ENCODE measurements around the gene PRDM4. TPM values are rescaled to one million over a fixed set of nuclear protein-coding genes. Genes with fewer than 3 reads are reported as not detected.
"Not testable (repeated sequence)": the region's sequence is repeated elsewhere in the genome, so short reads cannot be mapped to it uniquely, and the experiment has no call there.

PRDM4 gene
- polyA plus RNA-seq, 2 donors: 11.4 to 13.8 TPM

- H3K36me3 ChIP-seq (ENCODE audit: control insufficient read depth in 2 of 2, insufficient read depth in 2 of 2, low read length in 1 of 2): peaks cover 0 to 2% of the 10 kb centered on the region in 2 donors
Measured at GRCh38 chr12:107718606-107719005, 42.3 kb downstream of the PRDM4 start.

GRCh38 chr12:107715780-107716179, 45.2 kb downstream of the PRDM4 start:
- Histone ChIP-seq H3K27me3 (ENCODE audit: control insufficient read depth in 1 of 2, insufficient read depth in 2 of 2, low read length in 2 of 2) (no peaks in the 10 kb centered on the region), H3K4me3 (ENCODE audit: low read depth in 1 of 2, low read length in 2 of 2) (no peak overlapping the region), H3K9me3 (ENCODE audit: control insufficient read depth in 2 of 2, insufficient read depth in 1 of 2, low read depth in 1 of 2, low read length in 1 of 2) (no peaks in the 10 kb centered on the region), H3K36me3 (ENCODE audit: control insufficient read depth in 2 of 2, insufficient read depth in 2 of 2, low read length in 1 of 2) (peaks cover 3 to 8% of the 10 kb centered on the region in 2 donors), H3K4me1 (ENCODE audit: control insufficient read depth in 2 of 2, insufficient read depth in 2 of 2, low read length in 1 of 2) (no peaks in the 10 kb centered on the region), H3K27ac (ENCODE audit: low read depth in 2 of 2, low read length in 1 of 2) (no peak overlapping the region)

More at GRCh38 chr12:107718606-107719005, 42.3 kb downstream of the PRDM4 start:
- Histone ChIP-seq H3K9me3 (ENCODE audit: control insufficient read depth in 2 of 2, insufficient read depth in 1 of 2, low read depth in 1 of 2, low read length in 1 of 2) (no peaks in the 10 kb centered on the region), H3K27ac (ENCODE audit: low read depth in 2 of 2, low read length in 1 of 2) (no peak overlapping the region), H3K4me3 (ENCODE audit: low read depth in 1 of 2, low read length in 2 of 2) (no peak overlapping the region), H3K27me3 (ENCODE audit: control insufficient read depth in 1 of 2, insufficient read depth in 2 of 2, low read length in 2 of 2) (no peaks in the 10 kb centered on the region), H3K4me1 (ENCODE audit: control insufficient read depth in 2 of 2, insufficient read depth in 2 of 2, low read length in 1 of 2) (no peaks in the 10 kb centered on the region)
- 97% methylated on average over 1 of the region's 1 CpG for WGBS, 2 donors

GRCh38 chr12:107705522-107705921, 55.4 kb downstream of the PRDM4 start:
- WGBS, 2 donors: 95 to 98% methylated on average over 4 to 5 of the region's 5 CpGs
- not testable (repeated sequence) for H3K9me3 ChIP-seq (ENCODE audit: control insufficient read depth in 2 of 2, insufficient read depth in 1 of 2, low read depth in 1 of 2, low read length in 1 of 2); H3K27me3 ChIP-seq (ENCODE audit: control insufficient read depth in 1 of 2, insufficient read depth in 2 of 2, low read length in 2 of 2); H3K27ac ChIP-seq (ENCODE audit: low read depth in 2 of 2, low read length in 1 of 2); H3K4me1 ChIP-seq (ENCODE audit: control insufficient read depth in 2 of 2, insufficient read depth in 2 of 2, low read length in 1 of 2); H3K4me3 ChIP-seq (ENCODE audit: low read depth in 1 of 2, low read length in 2 of 2)
- H3K36me3 ChIP-seq (ENCODE audit: control insufficient read depth in 2 of 2, insufficient read depth in 2 of 2, low read length in 1 of 2): peaks cover 12 to 13% of the 10 kb centered on the region in 2 donors

- Histone ChIP-seq H3K27ac (ENCODE audit: low read depth in 2 of 2, low read length in 1 of 2) (no peak overlapping the region), H3K4me1 (ENCODE audit: control insufficient read depth in 2 of 2, insufficient read depth in 2 of 2, low read length in 1 of 2) (no peaks in the 10 kb centered on the region), H3K27me3 (ENCODE audit: control insufficient read depth in 1 of 2, insufficient read depth in 2 of 2, low read length in 2 of 2) (no peaks in the 10 kb centered on the region), H3K4me3 (ENCODE audit: low read depth in 1 of 2, low read length in 2 of 2) (no peak overlapping the region), H3K36me3 (ENCODE audit: control insufficient read depth in 2 of 2, insufficient read depth in 2 of 2, low read length in 1 of 2) (peaks cover 16 to 17% of the 10 kb centered on the region in 2 donors), H3K9me3 (ENCODE audit: control insufficient read depth in 2 of 2, insufficient read depth in 1 of 2, low read depth in 1 of 2, low read length in 1 of 2) (no peaks in the 10 kb centered on the region)
- 88 to 90% methylated on average over 5 of the region's 5 CpGs for WGBS, 2 donors
Measured at GRCh38 chr12:107704041-107704440, 56.9 kb downstream of the PRDM4 start.

GRCh38 chr12:107702106-107702505, 58.8 kb downstream of the PRDM4 start:
- H3K27ac ChIP-seq (ENCODE audit: low read depth in 2 of 2, low read length in 1 of 2): no peak overlapping the region
- no peak overlapping the region for H3K4me3 ChIP-seq (ENCODE audit: low read depth in 1 of 2, low read length in 2 of 2)
- no peaks in the 10 kb centered on the region for H3K9me3 ChIP-seq (ENCODE audit: control insufficient read depth in 2 of 2, insufficient read depth in 1 of 2, low read depth in 1 of 2, low read length in 1 of 2)
- H3K27me3 ChIP-seq (ENCODE audit: control insufficient read depth in 1 of 2, insufficient read depth in 2 of 2, low read length in 2 of 2): no peaks in the 10 kb centered on the region
- H3K36me3 ChIP-seq (ENCODE audit: control insufficient read depth in 2 of 2, insufficient read depth in 2 of 2, low read length in 1 of 2): peaks cover 20 to 23% of the 10 kb centered on the region in 2 donors
- 92 to 97% methylated on average over 4 of the region's 4 CpGs for WGBS, 2 donors
- H3K4me1 ChIP-seq (ENCODE audit: control insufficient read depth in 2 of 2, insufficient read depth in 2 of 2, low read length in 1 of 2): no peaks in the 10 kb centered on the region

GRCh38 chr12:107695772-107696171, 65.2 kb downstream of the PRDM4 start:
- 84 to 95% methylated on average over 2 of the region's 2 CpGs for WGBS, 2 donors
- H3K27ac ChIP-seq (ENCODE audit: low read depth in 2 of 2, low read length in 1 of 2); H3K9me3 ChIP-seq (ENCODE audit: control insufficient read depth in 2 of 2, insufficient read depth in 1 of 2, low read depth in 1 of 2, low read length in 1 of 2); H3K27me3 ChIP-seq (ENCODE audit: control insufficient read depth in 1 of 2, insufficient read depth in 2 of 2, low read length in 2 of 2); H3K4me1 ChIP-seq (ENCODE audit: control insufficient read depth in 2 of 2, insufficient read depth in 2 of 2, low read length in 1 of 2); H3K4me3 ChIP-seq (ENCODE audit: low read depth in 1 of 2, low read length in 2 of 2): not testable (repeated sequence)
- H3K36me3 ChIP-seq (ENCODE audit: control insufficient read depth in 2 of 2, insufficient read depth in 2 of 2, low read length in 1 of 2): peaks cover 18 to 23% of the 10 kb centered on the region in 2 donors

GRCh38 chr12:107685360-107686248, 75.3 kb downstream of the PRDM4 start, which contains the start of gene PWP1:
Gene PWP1, plus strand, starts transcription at chr12:107685799. Its CDS starts 101 bp downstream, at chr12:107685900.
- peak within 1 kb of the TSS; percentile 81 to 90 for H3K27ac ChIP-seq (ENCODE audit: low read depth in 2 of 2, low read length in 1 of 2)
- H3K9me3 ChIP-seq (ENCODE audit: control insufficient read depth in 2 of 2, insufficient read depth in 1 of 2, low read depth in 1 of 2, low read length in 1 of 2): peaks cover 0 to 3% of the 10 kb centered on the region in 2 donors
- peaks cover 0 to 6% of the 10 kb centered on the region in 2 donors for H3K36me3 ChIP-seq (ENCODE audit: control insufficient read depth in 2 of 2, insufficient read depth in 2 of 2, low read length in 1 of 2)
- peak within 1 kb of the TSS; percentile 95 to 100 for H3K4me3 ChIP-seq (ENCODE audit: low read depth in 1 of 2, low read length in 2 of 2)
- WGBS, 2 donors: 0% methylated on average over 51 of the region's 51 CpGs
- no peaks in the 10 kb centered on the region for H3K27me3 ChIP-seq (ENCODE audit: control insufficient read depth in 1 of 2, insufficient read depth in 2 of 2, low read length in 2 of 2)
- no peaks in the 10 kb centered on the region for H3K4me1 ChIP-seq (ENCODE audit: control insufficient read depth in 2 of 2, insufficient read depth in 2 of 2, low read length in 1 of 2)

- H3K4me3 ChIP-seq (ENCODE audit: low read depth in 1 of 2, low read length in 2 of 2): peak overlapping the region in 1 of 2 donors; percentile 95
- H3K27me3 ChIP-seq (ENCODE audit: control insufficient read depth in 1 of 2, insufficient read depth in 2 of 2, low read length in 2 of 2): no peaks in the 10 kb centered on the region
- peaks cover 0 to 3% of the 10 kb centered on the region in 2 donors for H3K36me3 ChIP-seq (ENCODE audit: control insufficient read depth in 2 of 2, insufficient read depth in 2 of 2, low read length in 1 of 2)
- no peak overlapping the region for H3K27ac ChIP-seq (ENCODE audit: low read depth in 2 of 2, low read length in 1 of 2)
- WGBS, 2 donors: 9 to 10% methylated on average over 9 of the region's 9 CpGs
- no peaks in the 10 kb centered on the region for H3K4me1 ChIP-seq (ENCODE audit: control insufficient read depth in 2 of 2, insufficient read depth in 2 of 2, low read length in 1 of 2)
- peaks cover 0 to 3% of the 10 kb centered on the region in 2 donors for H3K9me3 ChIP-seq (ENCODE audit: control insufficient read depth in 2 of 2, insufficient read depth in 1 of 2, low read depth in 1 of 2, low read length in 1 of 2)
Measured at GRCh38 chr12:107684990-107685359, 76.0 kb downstream of the PRDM4 start.

GRCh38 chr12:107684029-107684795, 76.7 kb downstream of the PRDM4 start:
- Histone ChIP-seq H3K4me3 (ENCODE audit: low read depth in 1 of 2, low read length in 2 of 2) (no peak overlapping the region), H3K36me3 (ENCODE audit: control insufficient read depth in 2 of 2, insufficient read depth in 2 of 2, low read length in 1 of 2) (peaks cover 0 to 3% of the 10 kb centered on the region in 2 donors), H3K27ac (ENCODE audit: low read depth in 2 of 2, low read length in 1 of 2) (no peak overlapping the region), H3K27me3 (ENCODE audit: control insufficient read depth in 1 of 2, insufficient read depth in 2 of 2, low read length in 2 of 2) (no peaks in the 10 kb centered on the region), H3K9me3 (ENCODE audit: control insufficient read depth in 2 of 2, insufficient read depth in 1 of 2, low read depth in 1 of 2, low read length in 1 of 2) (peaks cover 0 to 3% of the 10 kb centered on the region in 2 donors), H3K4me1 (ENCODE audit: control insufficient read depth in 2 of 2, insufficient read depth in 2 of 2, low read length in 1 of 2) (no peaks in the 10 kb centered on the region)
- 68 to 73% methylated on average over 3 of the region's 3 CpGs for WGBS, 2 donors

Measured in esophagus (tissue), 2 donors.